Measurements from ENCODE around the gene MMP8. TPM values are rescaled to one million over a fixed set of nuclear protein-coding genes. Genes with fewer than 3 reads are reported as not detected.

Gene MMP8
- not detected in 2 replicates for total RNA-seq (ENCODE audit: low replicate concordance)

DNA sequence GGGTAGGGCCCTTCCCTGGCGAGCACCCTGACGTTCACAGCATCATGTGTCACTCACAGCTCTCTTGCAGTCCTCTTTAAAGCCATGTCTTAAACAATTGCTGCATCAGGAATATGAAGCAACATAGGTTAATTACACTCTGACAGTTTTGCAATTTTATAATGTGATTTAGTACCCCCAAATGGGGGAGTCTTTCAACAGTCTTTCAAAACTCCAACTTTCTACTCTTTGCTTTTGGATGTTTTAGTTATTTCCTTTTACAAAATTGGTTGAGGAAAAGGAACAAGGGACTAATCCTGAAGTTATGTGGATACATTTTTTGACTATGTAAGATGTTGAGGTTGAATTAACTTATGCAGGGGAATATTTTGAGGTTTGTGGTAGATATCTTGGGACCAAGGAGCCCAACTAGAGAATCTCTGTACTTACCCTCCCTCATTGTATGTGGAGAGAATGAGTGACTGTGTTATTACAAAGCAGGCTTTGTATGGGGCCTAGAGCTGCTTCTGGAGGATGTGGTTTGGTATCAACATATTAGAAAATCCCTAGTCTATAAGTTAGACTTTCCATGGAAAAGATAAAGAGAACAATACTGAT, at the start of gene MMP8:
TSS of gene MMP8 (minus strand) at position 51 of the 597 bp plus-strand sequence. CDS start 99 bp downstream, outside the sequence.
- no peak within 1 kb of the TSS for H3K4me3 ChIP-seq
- H4K20me1 ChIP-seq (ENCODE audit: low read depth) = no peaks in the 10 kb centered on the region
- no peaks in the 10 kb centered on the region for H3K9me3 Mint-ChIP-seq
- H3K27ac Mint-ChIP-seq = no peak within 1 kb of the TSS
- H3K4me2 ChIP-seq = no peak within 1 kb of the TSS
- no peak for DNase-seq (ENCODE audit: low spot score)
- H3K9ac ChIP-seq = no peak within 1 kb of the TSS
- no peaks in the 10 kb centered on the region for H3K36me3 Mint-ChIP-seq
- no peaks in the 10 kb centered on the region for H3K27me3 Mint-ChIP-seq (ENCODE audit: insufficient read depth, low read depth)
- H3K79me2 ChIP-seq (ENCODE audit: low read depth) = no peaks in the 10 kb centered on the region
- H3K36me3 ChIP-seq = no peaks in the 10 kb centered on the region
- H3K27me3 ChIP-seq = no peaks in the 10 kb centered on the region
- no peak within 1 kb of the TSS for H2AFZ ChIP-seq (replicated peaks)
- H3K27ac ChIP-seq = no peak within 1 kb of the TSS
- TF ChIP-seq EZH2 (IDR thresholded peaks at IDR 0.05) (no peak), EZH2phosphoT487 (IDR thresholded peaks at IDR 0.05) (no peak)
- TF ChIP-seq, protein P1, sequence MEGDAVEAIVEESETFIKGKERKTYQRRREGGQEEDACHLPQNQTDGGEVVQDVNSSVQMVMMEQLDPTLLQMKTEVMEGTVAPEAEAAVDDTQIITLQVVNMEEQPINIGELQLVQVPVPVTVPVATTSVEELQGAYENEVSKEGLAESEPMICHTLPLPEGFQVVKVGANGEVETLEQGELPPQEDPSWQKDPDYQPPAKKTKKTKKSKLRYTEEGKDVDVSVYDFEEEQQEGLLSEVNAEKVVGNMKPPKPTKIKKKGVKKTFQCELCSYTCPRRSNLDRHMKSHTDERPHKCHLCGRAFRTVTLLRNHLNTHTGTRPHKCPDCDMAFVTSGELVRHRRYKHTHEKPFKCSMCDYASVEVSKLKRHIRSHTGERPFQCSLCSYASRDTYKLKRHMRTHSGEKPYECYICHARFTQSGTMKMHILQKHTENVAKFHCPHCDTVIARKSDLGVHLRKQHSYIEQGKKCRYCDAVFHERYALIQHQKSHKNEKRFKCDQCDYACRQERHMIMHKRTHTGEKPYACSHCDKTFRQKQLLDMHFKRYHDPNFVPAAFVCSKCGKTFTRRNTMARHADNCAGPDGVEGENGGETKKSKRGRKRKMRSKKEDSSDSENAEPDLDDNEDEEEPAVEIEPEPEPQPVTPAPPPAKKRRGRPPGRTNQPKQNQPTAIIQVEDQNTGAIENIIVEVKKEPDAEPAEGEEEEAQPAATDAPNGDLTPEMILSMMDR (IDR thresholded peaks at IDR 0.05) = no peak
- H3K4me3 Mint-ChIP-seq = no peak within 1 kb of the TSS
- H3F3A ChIP-seq (ENCODE audit: low read depth) = no peaks in the 10 kb centered on the region
- no peaks in the 10 kb centered on the region for H3K9me3 ChIP-seq (ENCODE audit: low read depth)
- no peaks in the 10 kb centered on the region for H3K4me1 Mint-ChIP-seq
- no peaks in the 10 kb centered on the region for H3K4me1 ChIP-seq

GRCh38 chr11:102773386-102773785, 48.6 kb upstream of the MMP8 start:
- Histone ChIP-seq H3K27ac (no peak overlapping the region), H3K4me1 (peaks cover 4% of the 10 kb centered on the region), H4K20me1 (ENCODE audit: low read depth) (no peaks in the 10 kb centered on the region), H3K36me3 (no peaks in the 10 kb centered on the region), H3K9me3 (ENCODE audit: low read depth) (no peaks in the 10 kb centered on the region), H3K4me3 (no peak overlapping the region), H3K9ac (no peak overlapping the region), H3K27me3 (no peaks in the 10 kb centered on the region), H3K79me2 (ENCODE audit: low read depth) (no peaks in the 10 kb centered on the region), H2AFZ (replicated peaks) (no peak overlapping the region), H3K4me2 (no peak overlapping the region), H3F3A (ENCODE audit: low read depth) (no peaks in the 10 kb centered on the region)
- H3K9me3 Mint-ChIP-seq = no peaks in the 10 kb centered on the region
- peaks cover 4% of the 10 kb centered on the region for H3K4me1 Mint-ChIP-seq
- TF ChIP-seq EZH2phosphoT487 (IDR thresholded peaks at IDR 0.05) = no peak
- TF ChIP-seq EZH2 (IDR thresholded peaks at IDR 0.05) = no peak
- TF ChIP-seq, protein P1 (IDR thresholded peaks at IDR 0.05) = no peak
- H3K4me3 Mint-ChIP-seq = no peak overlapping the region
- DNase-seq (ENCODE audit: low spot score) = no peak
- no peak overlapping the region for H3K27ac Mint-ChIP-seq
- H3K36me3 Mint-ChIP-seq = no peaks in the 10 kb centered on the region
- no peaks in the 10 kb centered on the region for H3K27me3 Mint-ChIP-seq (ENCODE audit: insufficient read depth, low read depth)

DNA sequence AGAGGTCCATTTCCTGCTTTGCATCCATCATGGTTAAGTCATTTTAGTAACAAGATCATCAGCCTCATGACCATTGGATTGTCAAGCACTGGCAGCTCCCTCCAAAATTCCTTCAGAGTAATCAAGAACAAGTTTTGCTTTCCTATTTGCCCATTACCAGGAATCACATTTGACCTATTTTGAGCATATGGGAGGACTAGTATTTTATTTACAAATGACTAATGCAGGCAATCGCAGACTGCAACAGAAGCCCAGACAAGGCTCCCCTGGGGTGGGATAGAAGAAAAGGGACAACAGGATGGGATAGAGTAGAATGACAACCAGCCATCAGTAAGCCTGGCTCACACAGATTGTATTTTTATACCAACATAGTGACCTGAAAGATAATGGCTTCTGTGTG, 46.6 kb upstream of the MMP8 start:
- Histone ChIP-seq H3K9me3 (ENCODE audit: low read depth) (no peaks in the 10 kb centered on the region), H3K79me2 (ENCODE audit: low read depth) (no peaks in the 10 kb centered on the region), H2AFZ (replicated peaks) (no peak overlapping the region), H3K4me1 (peaks cover 4% of the 10 kb centered on the region), H4K20me1 (ENCODE audit: low read depth) (no peaks in the 10 kb centered on the region), H3K4me3 (no peak overlapping the region), H3F3A (ENCODE audit: low read depth) (no peaks in the 10 kb centered on the region), H3K9ac (no peak overlapping the region), H3K4me2 (no peak overlapping the region), H3K27ac (no peak overlapping the region), H3K36me3 (no peaks in the 10 kb centered on the region), H3K27me3 (no peaks in the 10 kb centered on the region)
- TF ChIP-seq, protein P1 (IDR thresholded peaks at IDR 0.05) = no peak
- no peak for TF ChIP-seq EZH2 (IDR thresholded peaks at IDR 0.05)
- no peak for TF ChIP-seq EZH2phosphoT487 (IDR thresholded peaks at IDR 0.05)
- Mint-ChIP-seq H3K4me1 (peaks cover 4% of the 10 kb centered on the region), H3K27ac (no peak overlapping the region), H3K9me3 (no peaks in the 10 kb centered on the region), H3K36me3 (no peaks in the 10 kb centered on the region), H3K27me3 (ENCODE audit: insufficient read depth, low read depth) (no peaks in the 10 kb centered on the region), H3K4me3 (no peak overlapping the region)
- no peak for DNase-seq (ENCODE audit: low spot score)
